DND-41 (cell line): ENCODE results near the gene KRTAP10-6.

Source experiments
- ATAC-seq: fragments of 200-7000 bp; cut with Tn5 transposase; 3 replicates; pipeline ENCODE4 v1.9.1; 2021; ENCODE audit warnings: low read depth; ENCODE audit not compliant: insufficient read depth
- DNase-seq: peaks from one replicate; pipeline ENCODE4 v3.0.0-alpha.2; 2020
- H2AFZ ChIP-seq: 2 replicates; pipeline ENCODE4 v1.6.0; 2012; ENCODE audit warnings: low read depth, low read length
- H3K27ac ChIP-seq: 2 replicates; pipeline ENCODE4 v1.5.1; 2012; ENCODE audit warnings: low read length, inconsistent platforms
- H3K27me3 ChIP-seq: fragments of 200-600 bp; sonication (generic); 2 replicates; pipeline ENCODE4 v1.6.0; 2012; ENCODE audit warnings: low read length, mild to moderate bottlenecking, inconsistent platforms; ENCODE audit not compliant: insufficient read depth, poor library complexity
- H3K36me3 ChIP-seq: 2 replicates; pipeline ENCODE4 v1.5.1; 2012; ENCODE audit warnings: low read length, inconsistent platforms; ENCODE audit not compliant: insufficient read depth
- H3K4me1 ChIP-seq: 2 replicates; pipeline ENCODE4 v1.5.1; 2012; ENCODE audit warnings: mild to moderate bottlenecking, low read length; ENCODE audit not compliant: insufficient read depth
- H3K4me2 ChIP-seq: 2 replicates; pipeline ENCODE4 v1.6.0; 2012; ENCODE audit warnings: mild to moderate bottlenecking, moderate library complexity, low read length, inconsistent platforms; ENCODE audit not compliant: insufficient read depth
- H3K4me3 ChIP-seq, 2 experiments: fragments of 200-600 bp in 1 of 2; shearing (Covaris generic) in 1 of 2; 2 replicates each; pipeline ENCODE4 v1.5.1; 2012 to 2016; ENCODE audit warnings: inconsistent platforms in 2 of 2, low read length in 2 of 2, mild to moderate bottlenecking in 2 of 2, low read depth in 1 of 2, moderate library complexity in 1 of 2
- H3K79me2 ChIP-seq: 2 replicates; pipeline ENCODE4 v1.6.0; 2012; ENCODE audit warnings: low read length, inconsistent platforms; ENCODE audit not compliant: insufficient read depth
- H3K9ac ChIP-seq: 2 replicates; pipeline ENCODE4 v1.6.0; 2012; ENCODE audit warnings: low read depth, mild to moderate bottlenecking, inconsistent platforms, low read length, moderate library complexity
- H3K9me3 ChIP-seq: 2 replicates; pipeline ENCODE4 v1.5.1; 2012; ENCODE audit warnings: low read length, moderate library complexity, mild to moderate bottlenecking, inconsistent platforms; ENCODE audit not compliant: insufficient read depth, severe bottlenecking
- H4K20me1 ChIP-seq: 2 replicates; pipeline ENCODE4 v1.6.0; 2012; ENCODE audit warnings: low read length; ENCODE audit not compliant: insufficient read depth
- EZH2 ChIP-seq: IDR thresholded peaks from 3 replicates; pipeline ENCODE4 v1.6.1; 2012; ENCODE audit warnings: borderline replicate concordance, low read depth, mild to moderate bottlenecking, moderate library complexity, low read length, inconsistent platforms; ENCODE audit not compliant: severe bottlenecking
- TF ChIP-seq, protein P1 (sequence below): IDR thresholded peaks from 2 replicates; pipeline ENCODE4 v1.5.1; 2012; ENCODE audit warnings: borderline replicate concordance, low read length, moderate library complexity, mild to moderate bottlenecking; ENCODE audit not compliant: poor library complexity, severe bottlenecking; ENCODE audit errors: extremely low read depth

The KRTAP10-6 gene

DNA sequence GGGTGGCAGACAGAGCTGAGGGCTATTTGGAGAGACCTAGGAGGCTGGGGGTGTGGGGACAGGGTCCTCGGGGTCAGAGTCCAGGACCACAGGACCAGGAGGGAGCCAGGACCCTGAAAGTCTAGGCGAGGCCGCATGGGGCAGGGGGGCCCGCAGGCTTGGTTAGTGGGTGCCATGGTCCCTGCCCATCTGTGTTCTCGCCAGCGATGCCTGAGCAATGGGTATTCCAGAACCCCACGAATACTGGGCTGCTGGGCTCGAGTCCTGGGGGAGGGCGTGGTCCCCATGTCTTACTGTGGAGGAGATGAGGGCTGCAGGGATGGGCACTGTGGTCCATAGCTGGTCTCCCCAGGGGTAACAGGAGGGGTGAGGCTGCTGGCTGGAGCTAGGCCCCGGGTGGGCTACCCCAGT is 2.0 kb downstream of the KRTAP10-6 start:
- Histone ChIP-seq H3K9me3 (no peaks in the 10 kb centered on the region), H3K4me1 (no peaks in the 10 kb centered on the region), H3K79me2 (no peaks in the 10 kb centered on the region), H3K36me3 (no peaks in the 10 kb centered on the region), H3K4me3 (no peak overlapping the region), H4K20me1 (no peaks in the 10 kb centered on the region), H3K4me2 (no peak overlapping the region), H3K27ac (no peak overlapping the region), H3K9ac (no peak overlapping the region), H3K27me3 (peaks cover 6% of the 10 kb centered on the region), H2AFZ (no peak overlapping the region)
- ATAC-seq (no peak), DNase-seq (no peak)
- TF ChIP-seq, protein P1, sequence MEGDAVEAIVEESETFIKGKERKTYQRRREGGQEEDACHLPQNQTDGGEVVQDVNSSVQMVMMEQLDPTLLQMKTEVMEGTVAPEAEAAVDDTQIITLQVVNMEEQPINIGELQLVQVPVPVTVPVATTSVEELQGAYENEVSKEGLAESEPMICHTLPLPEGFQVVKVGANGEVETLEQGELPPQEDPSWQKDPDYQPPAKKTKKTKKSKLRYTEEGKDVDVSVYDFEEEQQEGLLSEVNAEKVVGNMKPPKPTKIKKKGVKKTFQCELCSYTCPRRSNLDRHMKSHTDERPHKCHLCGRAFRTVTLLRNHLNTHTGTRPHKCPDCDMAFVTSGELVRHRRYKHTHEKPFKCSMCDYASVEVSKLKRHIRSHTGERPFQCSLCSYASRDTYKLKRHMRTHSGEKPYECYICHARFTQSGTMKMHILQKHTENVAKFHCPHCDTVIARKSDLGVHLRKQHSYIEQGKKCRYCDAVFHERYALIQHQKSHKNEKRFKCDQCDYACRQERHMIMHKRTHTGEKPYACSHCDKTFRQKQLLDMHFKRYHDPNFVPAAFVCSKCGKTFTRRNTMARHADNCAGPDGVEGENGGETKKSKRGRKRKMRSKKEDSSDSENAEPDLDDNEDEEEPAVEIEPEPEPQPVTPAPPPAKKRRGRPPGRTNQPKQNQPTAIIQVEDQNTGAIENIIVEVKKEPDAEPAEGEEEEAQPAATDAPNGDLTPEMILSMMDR, result no peak

DNA sequence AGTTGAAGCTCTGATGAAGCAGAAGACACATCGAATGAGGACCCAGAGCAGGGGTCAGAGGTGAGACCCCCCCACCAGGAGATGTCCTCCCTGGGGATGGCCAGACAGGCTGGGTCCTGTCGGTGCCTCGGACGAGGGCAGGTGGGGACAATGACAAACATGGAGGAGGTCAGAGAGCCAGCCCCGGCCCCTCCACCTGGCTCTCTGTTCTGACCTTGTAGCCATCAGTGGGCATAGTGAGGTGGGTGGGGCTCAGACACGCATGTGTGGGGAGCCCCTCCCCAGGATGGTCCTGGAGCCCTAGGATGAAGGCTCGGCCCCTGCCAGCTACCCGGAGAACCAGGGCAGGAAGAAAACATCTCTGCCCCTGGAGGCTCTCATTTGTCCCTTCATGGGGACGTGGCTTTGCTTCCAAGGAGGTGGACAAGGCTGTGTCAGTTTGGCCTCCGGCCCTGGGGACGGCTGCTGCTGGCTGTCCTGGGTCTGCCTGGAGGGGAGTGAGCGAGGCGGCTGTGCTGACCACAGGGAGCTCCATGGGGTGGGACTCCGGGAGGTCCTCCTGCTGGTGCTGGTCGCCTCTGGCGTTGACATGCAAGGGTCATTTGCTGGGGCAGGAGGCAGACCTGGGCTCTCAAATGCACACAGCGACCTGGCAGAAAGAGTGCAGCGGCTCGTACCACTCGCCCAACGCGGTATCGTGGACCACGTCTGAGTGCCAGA is 2.6 kb downstream of the KRTAP10-6 start:
- no peak overlapping the region for H3K4me3 ChIP-seq
- H3K27me3 ChIP-seq, result peaks cover 7% of the 10 kb centered on the region
- no peaks in the 10 kb centered on the region for H3K79me2 ChIP-seq
- H3K36me3 ChIP-seq, result no peaks in the 10 kb centered on the region
- no peaks in the 10 kb centered on the region for H3K4me1 ChIP-seq
- TF ChIP-seq, protein P1, result no peak
- TF ChIP-seq EZH2, result no peak
- no peak overlapping the region for H3K9ac ChIP-seq
- H4K20me1 ChIP-seq, result no peaks in the 10 kb centered on the region
- no peak overlapping the region for H3K27ac ChIP-seq
- DNase-seq (no peak), ATAC-seq (no peak)
- no peaks in the 10 kb centered on the region for H3K9me3 ChIP-seq
- H3K4me2 ChIP-seq, result no peak overlapping the region
- H2AFZ ChIP-seq, result no peak overlapping the region

DNA sequence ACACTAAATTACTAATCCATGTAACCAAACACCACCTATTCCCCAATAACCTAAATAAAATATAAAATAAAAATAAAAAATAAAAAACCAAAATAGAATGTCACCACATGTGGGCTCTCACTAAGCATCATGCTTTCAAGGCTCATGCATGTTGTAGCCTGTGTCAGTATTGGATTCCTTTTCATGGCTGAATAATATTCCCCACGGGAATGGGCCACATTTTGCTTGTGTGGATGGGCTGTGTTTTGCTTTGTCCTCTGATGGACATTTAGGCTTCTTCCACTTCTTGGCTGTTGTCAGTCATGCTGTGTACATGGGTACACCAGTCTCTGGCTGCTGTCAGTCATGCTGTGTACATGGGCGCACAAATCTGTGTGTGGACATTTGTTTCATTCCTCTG is 3.2 kb downstream of the KRTAP10-6 start:
- Histone ChIP-seq H3K9ac (no peak overlapping the region), H3K4me1 (no peaks in the 10 kb centered on the region), H3K4me2 (no peak overlapping the region), H3K4me3 (no peak overlapping the region), H4K20me1 (no peaks in the 10 kb centered on the region), H3K27ac (no peak overlapping the region), H3K79me2 (no peaks in the 10 kb centered on the region), H2AFZ (no peak overlapping the region), H3K27me3 (peaks cover 7% of the 10 kb centered on the region), H3K9me3 (no peaks in the 10 kb centered on the region), H3K36me3 (no peaks in the 10 kb centered on the region)
- ATAC-seq (no peak), DNase-seq (no peak)
- TF ChIP-seq, protein P1, result no peak
- TF ChIP-seq EZH2, result no peak

DNA sequence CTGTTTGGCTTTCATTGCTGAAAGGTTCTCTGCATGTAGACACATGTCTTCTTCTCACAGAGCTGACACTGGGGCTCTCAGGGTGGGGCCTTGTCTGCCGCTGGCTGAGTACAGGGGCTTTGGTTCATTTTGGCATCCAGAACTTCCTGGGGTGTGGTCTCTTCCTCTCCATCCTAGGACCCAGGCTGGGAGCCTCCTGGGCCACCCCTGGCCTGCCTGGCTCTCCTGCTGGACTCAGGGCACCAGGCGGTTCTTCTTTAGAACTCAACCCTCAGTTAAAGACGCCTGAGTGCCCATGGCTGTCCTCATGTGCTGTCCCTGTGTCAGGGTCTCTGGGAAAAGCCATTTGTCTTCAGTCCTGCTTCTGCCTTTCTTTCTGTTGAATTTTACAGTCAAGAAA is 6.4 kb downstream of the KRTAP10-6 start:
- no peak overlapping the region for H2AFZ ChIP-seq
- H3K36me3 ChIP-seq, result no peaks in the 10 kb centered on the region
- no peaks in the 10 kb centered on the region for H4K20me1 ChIP-seq
- DNase-seq (no peak), ATAC-seq (no peak)
- H3K4me1 ChIP-seq, result no peaks in the 10 kb centered on the region
- H3K9ac ChIP-seq, result no peak overlapping the region
- H3K9me3 ChIP-seq, result peaks cover 8% of the 10 kb centered on the region
- H3K27ac ChIP-seq, result no peak overlapping the region
- no peak overlapping the region for H3K4me2 ChIP-seq
- peaks cover 7% of the 10 kb centered on the region for H3K27me3 ChIP-seq
- TF ChIP-seq, protein P1, result no peak
- TF ChIP-seq EZH2, result no peak
- H3K4me3 ChIP-seq, result no peak overlapping the region
- no peaks in the 10 kb centered on the region for H3K79me2 ChIP-seq
